GM19328 (cell line): ENCODE results near the gene PRIM2.
A peak's percentile ranks its signal among the peaks of the same experiment; 100 is the strongest.
"Not testable (repeated sequence)": the region's sequence is repeated elsewhere in the genome, so short reads cannot be mapped to it uniquely, and the experiment has no call there.

Source experiments
- ATAC-seq: cut with Tn5 transposase; IDR thresholded peaks from one replicate; pipeline ENCODE4 v1.9.1; 2021; ENCODE audit warnings: mild to moderate bottlenecking, moderate library complexity; ENCODE audit not compliant: unreplicated experiment

The PRIM2 gene

GRCh38 chr6:57308755-57309154 lies 8.7 kb upstream of the PRIM2 start:
- not testable (repeated sequence) for ATAC-seq

GRCh38 chr6:57310095-57310816 lies 7.2 kb upstream of the PRIM2 start:
- not testable (repeated sequence) for ATAC-seq

GRCh38 chr6:57310817-57311157 lies 6.6 kb upstream of the PRIM2 start:
- no peak for ATAC-seq

GRCh38 chr6:57311300-57312003 lies 6.0 kb upstream of the PRIM2 start:
- ATAC-seq: not testable (repeated sequence)

GRCh38 chr6:57312004-57312345 lies 5.5 kb upstream of the PRIM2 start:
- ATAC-seq: no peak

- no peak for ATAC-seq
Observed at GRCh38 chr6:57313009-57313408, 4.4 kb upstream of the PRIM2 start.

- no peak for ATAC-seq
Observed at GRCh38 chr6:57313711-57314471, 3.5 kb upstream of the PRIM2 start.

- ATAC-seq: no peak
Observed at GRCh38 chr6:57315111-57315510, 2.3 kb upstream of the PRIM2 start.

- ATAC-seq: no peak
Observed at GRCh38 chr6:57315851-57316250, 1.6 kb upstream of the PRIM2 start.

GRCh38 chr6:57316581-57317059 lies 810 bp upstream of the PRIM2 start:
- ATAC-seq: peak; percentile 84

GRCh38 chr6:57324538-57324937 lies 7.1 kb downstream of the PRIM2 start:
- ATAC-seq: no peak

- ATAC-seq: no peak
Observed at GRCh38 chr6:57327311-57327710, 9.9 kb downstream of the PRIM2 start.

GRCh38 chr6:57328074-57328473 lies 10.6 kb downstream of the PRIM2 start:
- ATAC-seq: no peak

GRCh38 chr6:57329933-57330332 lies 12.5 kb downstream of the PRIM2 start:
- no peak for ATAC-seq

- no peak for ATAC-seq
Observed at GRCh38 chr6:57342148-57342669, 24.8 kb downstream of the PRIM2 start.

GRCh38 chr6:57343342-57343741 lies 25.9 kb downstream of the PRIM2 start:
- not testable (repeated sequence) for ATAC-seq

GRCh38 chr6:57346715-57347114 lies 29.3 kb downstream of the PRIM2 start:
- not testable (repeated sequence) for ATAC-seq

GRCh38 chr6:57347597-57347996 lies 30.2 kb downstream of the PRIM2 start:
- ATAC-seq: not testable (repeated sequence)

- ATAC-seq: not testable (repeated sequence)
Observed at GRCh38 chr6:57350443-57350842, 33.0 kb downstream of the PRIM2 start.

GRCh38 chr6:57352596-57352995 lies 35.2 kb downstream of the PRIM2 start:
- ATAC-seq: not testable (repeated sequence)

- ATAC-seq: not testable (repeated sequence)
Observed at GRCh38 chr6:57358319-57358718, 40.9 kb downstream of the PRIM2 start.
